Tibial artery (tissue), 4 donors: Measurements from ENCODE around the gene GMFB.

ENCODE experiments used
- DNase-seq, 2 donors: peaks; one replicate each; pipeline ENCODE4 v3.0.0-alpha.2; 2019
- H3K27ac ChIP-seq, 2 donors: fragments of 200-600 bp; sonication (generic) in 1 of 2; 1 replicate in 1 of 2; 2 replicates in 1 of 2; pipeline ENCODE4 v1.5.1; 2018 to 2019; ENCODE audit warnings: mild to moderate bottlenecking in 1 of 2
- H3K27me3 ChIP-seq, 2 donors: fragments of 200-600 bp; sonication (generic) in 1 of 2; one replicate each; pipeline versions ENCODE4 v1.5.1 to v1.6.0; 2016 to 2019
- H3K36me3 ChIP-seq, 3 donors: fragments of 200-600 bp; sonication (generic) in 2 of 3; one replicate each; pipeline ENCODE4 v1.5.1; 2016 to 2019; ENCODE audit warnings: mild to moderate bottlenecking in 2 of 3
- H3K4me1 ChIP-seq, 4 donors: fragments of 200-600 bp; sonication (generic) in 2 of 4; 1 replicate in 3 of 4; 2 replicates in 1 of 4; pipeline ENCODE4 v1.5.1; 2016 to 2019
- H3K4me3 ChIP-seq, 2 donors: fragments of 200-600 bp; sonication (generic) in 1 of 2; 1 replicate in 1 of 2; 2 replicates in 1 of 2; pipeline ENCODE4 v1.5.1; 2018 to 2019; ENCODE audit warnings: mild to moderate bottlenecking in 2 of 2
- H3K9me3 ChIP-seq, 3 donors: fragments of 200-600 bp; sonication (generic) in 1 of 3; one replicate each; pipeline ENCODE4 v1.5.1; 2016 to 2019
- CTCF ChIP-seq, 2 experiments: fragments of 200-600 bp in 1 of 2; fragments of 450-650 bp in 1 of 2; IDR thresholded peaks; one replicate each; pipeline ENCODE4 v1.5.1; 2017 to 2019; ENCODE audit warnings: antibody characterized with exemption in 2 of 2, mild to moderate bottlenecking in 1 of 2, moderate library complexity in 1 of 2
- intact Hi-C: fragments of 100-400 bp; cut with DNase I; formaldehyde crosslinking; loops from one replicate; pipeline ENCODE4 v1.15.0; 2023; ENCODE audit warnings: low total_unique reads

The GMFB gene

DNA sequence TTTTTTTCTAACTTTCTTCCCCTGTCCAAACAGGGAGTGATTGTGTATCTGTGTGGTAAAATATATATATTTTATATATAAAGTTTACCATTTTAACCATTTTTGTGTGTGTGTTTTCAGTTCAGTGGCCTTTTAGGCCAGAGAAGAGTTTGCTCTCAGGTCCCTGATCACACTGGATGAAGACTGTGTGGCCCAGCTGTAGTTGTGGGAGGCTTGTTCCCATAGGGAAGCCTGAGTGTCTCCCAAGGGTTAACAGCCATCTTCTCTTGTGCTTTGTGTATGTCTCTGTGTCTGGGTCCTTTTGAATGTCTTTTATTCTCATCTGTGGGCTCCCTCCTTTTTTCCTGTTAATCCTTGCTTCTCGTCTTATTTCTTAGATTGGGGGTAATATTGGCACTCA, 44.3 kb upstream of the GMFB start:
- TF ChIP-seq CTCF (IDR thresholded peaks at IDR 0.05) = no peak
- peaks cover 10 to 33% (median 13%) of the 10 kb centered on the region in 3 donors for H3K36me3 ChIP-seq
- H3K4me1 ChIP-seq = no peaks in the 10 kb centered on the region
- H3K4me3 ChIP-seq = no peak overlapping the region
- DNase-seq = no peak
- no peaks in the 10 kb centered on the region for H3K9me3 ChIP-seq
- H3K27ac ChIP-seq = no peak overlapping the region
- no peaks in the 10 kb centered on the region for H3K27me3 ChIP-seq
- intact Hi-C loops = no loop called here

DNA sequence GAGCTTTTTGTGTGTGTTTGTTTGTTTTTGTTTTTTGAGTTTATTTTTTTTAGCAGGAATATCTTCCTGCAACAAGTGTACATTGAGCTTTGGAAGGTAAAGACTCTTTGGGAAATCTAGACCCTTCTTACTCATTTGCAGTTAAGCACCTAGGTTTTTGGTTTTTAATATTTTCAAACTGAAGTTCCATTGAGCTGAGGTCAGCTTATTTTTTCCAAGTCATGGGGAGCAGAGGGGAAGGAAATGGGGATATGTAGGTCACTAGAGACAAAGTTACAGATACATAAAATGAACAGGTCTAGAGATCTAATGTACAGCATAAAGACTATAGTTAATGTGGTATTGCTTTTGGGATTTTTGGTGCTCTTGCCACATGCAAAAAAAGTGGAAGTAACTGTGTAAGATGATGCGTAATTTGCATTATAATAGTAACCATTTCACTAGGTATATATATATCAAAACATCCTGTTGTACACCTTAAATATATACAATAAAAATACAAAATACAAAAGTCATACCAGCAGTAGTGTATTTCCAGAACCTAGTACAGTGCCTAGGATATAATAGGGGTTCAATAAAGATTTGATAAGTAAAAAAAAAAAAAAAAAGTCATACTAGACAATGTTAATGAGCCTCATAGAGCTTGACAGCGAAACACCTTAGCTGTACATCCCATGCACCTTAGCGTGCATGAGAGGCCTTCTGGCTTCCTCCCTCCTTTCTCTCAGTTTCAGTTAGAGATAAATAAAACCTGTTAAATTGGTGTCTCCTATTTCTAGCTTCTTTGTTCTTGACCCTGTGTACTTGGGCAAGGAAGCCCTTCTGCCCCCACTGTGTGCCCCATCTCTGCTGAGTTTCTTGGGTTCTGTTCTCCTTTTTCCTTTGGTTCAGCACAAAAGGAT, 43.6 kb upstream of the GMFB start:
- no peak overlapping the region for H3K27ac ChIP-seq
- no peak for DNase-seq
- H3K4me3 ChIP-seq = no peak overlapping the region
- peaks cover 7 to 36% (median 12%) of the 10 kb centered on the region in 3 donors for H3K36me3 ChIP-seq
- H3K4me1 ChIP-seq = no peaks in the 10 kb centered on the region
- no peak for TF ChIP-seq CTCF (IDR thresholded peaks at IDR 0.05)
- intact Hi-C loops = no loop called here
- H3K9me3 ChIP-seq = no peaks in the 10 kb centered on the region
- no peaks in the 10 kb centered on the region for H3K27me3 ChIP-seq

DNA sequence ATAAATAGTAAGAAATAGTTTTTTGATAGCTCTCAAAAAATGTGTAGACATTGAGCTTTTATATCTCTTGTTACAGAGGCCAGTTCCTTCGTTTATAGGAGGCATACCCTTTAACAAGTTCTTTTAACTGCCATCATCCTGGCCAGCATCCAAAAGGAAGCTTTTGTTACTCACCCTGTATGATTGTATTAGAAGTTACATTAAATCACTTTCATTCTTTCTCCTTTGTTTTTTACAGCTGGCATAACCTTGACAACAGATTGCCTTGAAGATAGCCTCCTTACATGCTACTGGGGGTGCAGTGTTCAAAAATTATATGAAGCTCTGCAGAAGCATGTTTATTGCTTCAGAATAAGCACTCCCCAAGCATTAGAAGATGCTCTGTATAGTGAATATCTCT, 41.0 kb upstream of the GMFB start:
- DNase-seq = no peak
- intact Hi-C loops = no loop called here
- Histone ChIP-seq H3K4me3 (no peak overlapping the region), H3K9me3 (no peaks in the 10 kb centered on the region), H3K27me3 (no peaks in the 10 kb centered on the region), H3K27ac (no peak overlapping the region), H3K4me1 (no peaks in the 10 kb centered on the region), H3K36me3 (peaks cover 13 to 47% (median 17%) of the 10 kb centered on the region in 3 donors)
- no peak for TF ChIP-seq CTCF (IDR thresholded peaks at IDR 0.05)

DNA sequence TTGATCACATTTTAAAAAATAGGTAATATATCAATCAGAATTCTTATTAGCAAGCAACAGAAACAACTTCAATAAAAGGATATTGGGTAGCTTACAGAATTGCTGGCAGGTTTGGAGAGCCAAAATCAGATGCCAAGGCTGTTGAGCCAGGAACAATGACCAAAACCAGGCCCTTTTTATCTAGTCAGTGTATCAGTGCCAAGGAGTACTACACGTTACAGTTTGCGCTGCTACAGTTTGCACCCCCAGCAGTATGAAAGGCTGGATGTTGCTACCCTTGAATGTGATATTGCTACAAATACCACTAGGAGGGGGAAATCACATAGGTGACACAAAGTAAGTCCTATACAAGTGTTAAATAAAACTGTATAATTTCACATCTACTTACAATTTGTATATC, 40.2 kb upstream of the GMFB start:
- no peak for DNase-seq
- H3K4me1 ChIP-seq = no peaks in the 10 kb centered on the region
- H3K9me3 ChIP-seq = no peaks in the 10 kb centered on the region
- no peaks in the 10 kb centered on the region for H3K27me3 ChIP-seq
- no peak for TF ChIP-seq CTCF (IDR thresholded peaks at IDR 0.05)
- intact Hi-C loops = no loop called here
- no peak overlapping the region for H3K27ac ChIP-seq
- H3K4me3 ChIP-seq = no peak overlapping the region
- peaks cover 21 to 52% (median 23%) of the 10 kb centered on the region in 3 donors for H3K36me3 ChIP-seq

GRCh38 chr14:54524410-54524809, 35.6 kb upstream of the GMFB start:
- Histone ChIP-seq H3K4me1 (no peaks in the 10 kb centered on the region), H3K36me3 (peaks cover 28 to 54% (median 30%) of the 10 kb centered on the region in 3 donors), H3K27me3 (no peaks in the 10 kb centered on the region), H3K4me3 (no peak overlapping the region), H3K27ac (no peak overlapping the region), H3K9me3 (no peaks in the 10 kb centered on the region)
- DNase-seq = no peak
- intact Hi-C loops = no loop called here
- no peak for TF ChIP-seq CTCF (IDR thresholded peaks at IDR 0.05)
